CD8-positive, alpha-beta memory T cell (primary cell): ENCODE measurements around the gene SLC1A2. TPM values are rescaled to one million over a fixed set of nuclear protein-coding genes. Genes with fewer than 3 reads are reported as not detected.

ENCODE experiments used
- CTCF ChIA-PET: fragments of 350-600 bp; sonication (Branson Sonifier 250); formaldehyde crosslinking; loops from one replicate; lab custom pipeline; 2021; ENCODE audit warnings: antibody characterized with exemption; lab: Charles Lee
- POLR2A ChIA-PET: fragments of 350-600 bp; sonication (Branson Sonifier 250); formaldehyde crosslinking; loops from one replicate; lab custom pipeline; 2021; ENCODE audit warnings: antibody characterized with exemption; lab: Charles Lee
- DNase-seq, 5 donors: peaks; one replicate each; pipeline versions ENCODE4 v3.0.0 to v3.0.0-alpha.2; 2020 to 2022; ENCODE audit warnings: mixed read lengths in 1 of 5
- H3K27ac ChIP-seq: one replicate; pipeline ENCODE4 v1.7.0; 2013; ENCODE audit warnings: low read depth, mild to moderate bottlenecking, low read length, moderate library complexity
- H3K27me3 ChIP-seq: 2 replicates; pipeline ENCODE4 v1.7.0; 2013; ENCODE audit warnings: low read length, mild to moderate bottlenecking; ENCODE audit not compliant: insufficient read depth, poor library complexity, severe bottlenecking
- H3K36me3 ChIP-seq: 2 replicates; pipeline ENCODE4 v1.7.0; 2013; ENCODE audit warnings: mild to moderate bottlenecking, low read length, moderate library complexity; ENCODE audit not compliant: insufficient read depth
- H3K4me1 ChIP-seq: 2 replicates; pipeline ENCODE4 v1.7.0; 2013; ENCODE audit warnings: mild to moderate bottlenecking, low read length, moderate library complexity; ENCODE audit not compliant: insufficient read depth
- H3K4me3 ChIP-seq: 2 replicates; pipeline ENCODE4 v1.7.0; 2013; ENCODE audit warnings: mild to moderate bottlenecking, low read length
- H3K9me3 ChIP-seq: 2 replicates; pipeline ENCODE4 v1.7.0; 2013; ENCODE audit warnings: mild to moderate bottlenecking, low read length
- H3K27ac Mint-ChIP-seq, 8 donors: one replicate each; pipeline ENCODE4 v1.8.0; 2020 to 2021; ENCODE audit warnings: mixed read lengths in 8 of 8, mild to moderate bottlenecking in 6 of 8, inconsistent platforms in 3 of 8, moderate library complexity in 3 of 8
- H3K27me3 Mint-ChIP-seq, 2 donors: one replicate each; pipeline ENCODE4 v1.8.0; 2020 to 2021; ENCODE audit warnings: mixed read lengths in 2 of 2, mild to moderate bottlenecking in 1 of 2, moderate library complexity in 1 of 2
- H3K36me3 Mint-ChIP-seq, 3 donors: one replicate each; pipeline ENCODE4 v1.8.0; 2020 to 2021; ENCODE audit warnings: mixed read lengths in 3 of 3, inconsistent platforms in 1 of 3, mild to moderate bottlenecking in 1 of 3
- H3K4me1 Mint-ChIP-seq, 3 donors: one replicate each; pipeline ENCODE4 v1.8.0; 2020 to 2021; ENCODE audit warnings: mixed read lengths in 3 of 3, inconsistent platforms in 1 of 3, mild to moderate bottlenecking in 1 of 3
- H3K4me3 Mint-ChIP-seq, 7 donors: one replicate each; pipeline ENCODE4 v1.8.0; 2020 to 2021; ENCODE audit warnings: mixed read lengths in 7 of 7, mild to moderate bottlenecking in 6 of 7, moderate library complexity in 4 of 7, inconsistent platforms in 2 of 7
- H3K9me3 Mint-ChIP-seq, 5 donors: one replicate each; pipeline ENCODE4 v1.8.0; 2020 to 2022; ENCODE audit warnings: mixed read lengths in 5 of 5, mild to moderate bottlenecking in 3 of 5, moderate library complexity in 2 of 5, inconsistent platforms in 1 of 5
- polyA plus RNA-seq: library from polyadenylated mRNA; unstranded; fragments of 300-500 nt; fragmentation: Illumina TruSeq; gene quantifications from one replicate; pipeline ENCODE4 v1.2.3, GENCODE V29; 2021
- total RNA-seq, 2 experiments: library from RNA; stranded (reverse); gene quantifications; one replicate each; pipeline ENCODE4 v1.2.3, GENCODE V29; 2021

The SLC1A2 gene
- total and polyA plus RNA-seq, 3 experiments from 2014 or later = 0.03 TPM; not detected in 2

GRCh38 chr11:35241083-35241482 lies 178.3 kb downstream of the SLC1A2 start:
- no peaks in the 10 kb centered on the region for H3K27me3 Mint-ChIP-seq
- Histone ChIP-seq H3K4me1 (peaks cover 57% of the 10 kb centered on the region), H3K4me3 (no peak overlapping the region), H3K27ac (no peak overlapping the region), H3K9me3 (no peaks in the 10 kb centered on the region), H3K36me3 (no peaks in the 10 kb centered on the region), H3K27me3 (no peaks in the 10 kb centered on the region)
- CTCF ChIA-PET = interaction anchor here (0.7 kb wide), 1 partner anchor 245 kb away, joined by 3 read pairs; no protein-coding TSS in a partner anchor
- no peak for DNase-seq
- H3K4me1 Mint-ChIP-seq = peaks cover 72 to 87% (median 84%) of the 10 kb centered on the region in 3 donors
- no peak overlapping the region for H3K4me3 Mint-ChIP-seq
- POLR2A ChIA-PET = no interaction called here
- H3K9me3 Mint-ChIP-seq = peaks cover 0 to under 1% (median 0%) of the 10 kb centered on the region in 5 donors
- H3K27ac Mint-ChIP-seq = peak overlapping the region in 7 of 8 donors; percentile 0 to 48 (median 4)
- peaks cover 0 to 2% (median 0%) of the 10 kb centered on the region in 3 donors for H3K36me3 Mint-ChIP-seq

- Histone ChIP-seq H3K9me3 (no peaks in the 10 kb centered on the region), H3K27ac (no peak overlapping the region), H3K4me3 (no peak overlapping the region), H3K4me1 (peaks cover 57% of the 10 kb centered on the region), H3K36me3 (no peaks in the 10 kb centered on the region), H3K27me3 (no peaks in the 10 kb centered on the region)
- Mint-ChIP-seq H3K4me3 (no peak overlapping the region), H3K27ac (peak overlapping the region in 5 of 8 donors; percentile 19 to 83 (median 61)), H3K4me1 (peaks cover 76 to 87% (median 84%) of the 10 kb centered on the region in 3 donors), H3K36me3 (peaks cover 0 to 5% (median 0%) of the 10 kb centered on the region in 3 donors), H3K27me3 (no peaks in the 10 kb centered on the region), H3K9me3 (peaks cover 0 to 6% (median 0%) of the 10 kb centered on the region in 5 donors)
- DNase-seq = no peak
- POLR2A ChIA-PET = no interaction called here
- CTCF ChIA-PET = interaction anchor here (1.0 to 1.3 kb wide), 4 partner anchors 8 to 100 kb away, joined by 3 to 4 read pairs (median 4); no protein-coding TSS in a partner anchor
These were observed 179.8 kb downstream of the SLC1A2 start for GRCh38 chr11:35239471-35240075.

- H3K27ac ChIP-seq = no peak overlapping the region
- Mint-ChIP-seq H3K27me3 (no peaks in the 10 kb centered on the region), H3K9me3 (peaks cover 3 to 13% (median 6%) of the 10 kb centered on the region in 5 donors), H3K4me1 (peaks cover 76 to 87% (median 84%) of the 10 kb centered on the region in 3 donors), H3K4me3 (no peak overlapping the region), H3K27ac (peak overlapping the region in 3 of 8 donors; percentile 31 to 92 (median 89)), H3K36me3 (peaks cover 2 to 7% (median 7%) of the 10 kb centered on the region in 3 donors)
- CTCF ChIA-PET = interaction anchor here (1.0 to 1.8 kb wide), 5 partner anchors 8 to 99 kb away, joined by 3 to 4 read pairs (median 4); no protein-coding TSS in a partner anchor
- DNase-seq = no peak
- no peak overlapping the region for H3K4me3 ChIP-seq
- POLR2A ChIA-PET = interaction anchor here (1.0 kb wide), 1 partner anchor 8 kb away, joined by 3 read pairs; no protein-coding TSS in a partner anchor
- peaks cover 54% of the 10 kb centered on the region for H3K4me1 ChIP-seq
- no peaks in the 10 kb centered on the region for H3K9me3 ChIP-seq
- H3K36me3 ChIP-seq = no peaks in the 10 kb centered on the region
- no peaks in the 10 kb centered on the region for H3K27me3 ChIP-seq
These were observed 180.5 kb downstream of the SLC1A2 start for GRCh38 chr11:35238882-35239281.

GRCh38 chr11:35237860-35238715 lies 181.3 kb downstream of the SLC1A2 start:
- H3K27me3 ChIP-seq = no peaks in the 10 kb centered on the region
- H3K27ac ChIP-seq = no peak overlapping the region
- peak; percentile 18 to 62 (median 49) for DNase-seq
- H3K27ac Mint-ChIP-seq = peak overlapping the region; percentile 32 to 93 (median 90)
- H3K4me3 Mint-ChIP-seq = peak overlapping the region in 4 of 7 donors; percentile 33 to 79 (median 47)
- H3K9me3 ChIP-seq = no peaks in the 10 kb centered on the region
- POLR2A ChIA-PET = interaction anchor here (0.9 to 1.0 kb wide), 2 partner anchors 9 kb away, joined by 3 read pairs; no protein-coding TSS in a partner anchor
- H3K4me1 ChIP-seq = peaks cover 46% of the 10 kb centered on the region
- H3K36me3 ChIP-seq = no peaks in the 10 kb centered on the region
- H3K9me3 Mint-ChIP-seq = peaks cover 6 to 17% (median 9%) of the 10 kb centered on the region in 5 donors
- CTCF ChIA-PET = interaction anchor here (0.7 to 2.3 kb wide), 19 partner anchors 8 to 313 kb away, joined by 3 to 9 read pairs (median 3); no protein-coding TSS in a partner anchor
- H3K4me3 ChIP-seq = no peak overlapping the region
- no peaks in the 10 kb centered on the region for H3K27me3 Mint-ChIP-seq
- peaks cover 4 to 12% (median 9%) of the 10 kb centered on the region in 3 donors for H3K36me3 Mint-ChIP-seq
- H3K4me1 Mint-ChIP-seq = peaks cover 76 to 86% (median 84%) of the 10 kb centered on the region in 3 donors

- CTCF ChIA-PET = interaction anchor here (0.7 to 2.3 kb wide), 18 partner anchors 9 to 312 kb away, joined by 3 to 9 read pairs (median 3); no protein-coding TSS in a partner anchor
- peaks cover 6 to 17% (median 13%) of the 10 kb centered on the region in 5 donors for H3K9me3 Mint-ChIP-seq
- Histone ChIP-seq H3K27ac (no peak overlapping the region), H3K36me3 (no peaks in the 10 kb centered on the region), H3K4me1 (peaks cover 38% of the 10 kb centered on the region), H3K4me3 (no peak overlapping the region), H3K27me3 (no peaks in the 10 kb centered on the region), H3K9me3 (no peaks in the 10 kb centered on the region)
- H3K27ac Mint-ChIP-seq = peak overlapping the region; percentile 24 to 91 (median 64)
- H3K4me1 Mint-ChIP-seq = peaks cover 72 to 83% (median 81%) of the 10 kb centered on the region in 3 donors
- no peaks in the 10 kb centered on the region for H3K27me3 Mint-ChIP-seq
- no peak overlapping the region for H3K4me3 Mint-ChIP-seq
- POLR2A ChIA-PET = interaction anchor here (0.9 kb wide), 1 partner anchor 10 kb away, joined by 3 read pairs; no protein-coding TSS in a partner anchor
- H3K36me3 Mint-ChIP-seq = peaks cover 7 to 18% (median 15%) of the 10 kb centered on the region in 3 donors
- DNase-seq = no peak
These were observed 182.0 kb downstream of the SLC1A2 start for GRCh38 chr11:35237351-35237750.

- H3K36me3 ChIP-seq = peaks cover under 1% of the 10 kb centered on the region
- H3K27ac ChIP-seq = no peak overlapping the region
These were observed 182.7 kb downstream of the SLC1A2 start for GRCh38 chr11:35236667-35237003.

GRCh38 chr11:35235936-35236666 lies 183.3 kb downstream of the SLC1A2 start:
- H3K4me3 Mint-ChIP-seq = peak overlapping the region; percentile 5 to 64 (median 49)
- peaks cover 33% of the 10 kb centered on the region for H3K4me1 ChIP-seq
- H3K27ac Mint-ChIP-seq = peak overlapping the region; percentile 47 to 96 (median 87)
- H3K36me3 Mint-ChIP-seq = peaks cover 16 to 27% (median 19%) of the 10 kb centered on the region in 3 donors
- H3K27ac ChIP-seq = no peak overlapping the region
- DNase-seq = peak; percentile 33 to 87 (median 64)
- H3K36me3 ChIP-seq = peaks cover 6% of the 10 kb centered on the region
- peaks cover 6 to 17% (median 14%) of the 10 kb centered on the region in 5 donors for H3K9me3 Mint-ChIP-seq
- ChIA-PET CTCF (interaction anchor here (0.8 to 2.3 kb wide), 10 partner anchors 9 to 191 kb away, joined by 3 to 8 read pairs (median 4); no protein-coding TSS in a partner anchor), POLR2A (interaction anchor here (0.6 to 1.6 kb wide), 2 partner anchors 11 to 22 kb away, joined by 3 to 8 read pairs; no protein-coding TSS in a partner anchor)
- no peaks in the 10 kb centered on the region for H3K9me3 ChIP-seq
- H3K4me1 Mint-ChIP-seq = peaks cover 63 to 77% (median 73%) of the 10 kb centered on the region in 3 donors
- H3K27me3 Mint-ChIP-seq = no peaks in the 10 kb centered on the region
- H3K27me3 ChIP-seq = no peaks in the 10 kb centered on the region
- no peak overlapping the region for H3K4me3 ChIP-seq

More at GRCh38 chr11:35236667-35237003, 182.7 kb downstream of the SLC1A2 start:
- no peaks in the 10 kb centered on the region for H3K27me3 ChIP-seq
- ChIA-PET CTCF (interaction anchor here (0.9 to 2.3 kb wide), 8 partner anchors 9 to 192 kb away, joined by 3 to 8 read pairs (median 4); no protein-coding TSS in a partner anchor), POLR2A (interaction anchor here (0.6 to 1.6 kb wide), 2 partner anchors 10 to 22 kb away, joined by 3 to 8 read pairs; no protein-coding TSS in a partner anchor)
- H3K4me3 ChIP-seq = no peak overlapping the region
- peaks cover 6 to 17% (median 14%) of the 10 kb centered on the region in 5 donors for H3K9me3 Mint-ChIP-seq
- DNase-seq = no peak
- no peaks in the 10 kb centered on the region for H3K9me3 ChIP-seq
- peaks cover 11 to 22% (median 17%) of the 10 kb centered on the region in 3 donors for H3K36me3 Mint-ChIP-seq
- peak overlapping the region; percentile 47 to 96 (median 87) for H3K27ac Mint-ChIP-seq
- H3K4me1 Mint-ChIP-seq = peaks cover 66 to 80% (median 78%) of the 10 kb centered on the region in 3 donors
- no peaks in the 10 kb centered on the region for H3K27me3 Mint-ChIP-seq
- H3K4me3 Mint-ChIP-seq = peak overlapping the region in 6 of 7 donors; percentile 3 to 64 (median 44)
- H3K4me1 ChIP-seq = peaks cover 33% of the 10 kb centered on the region
